GM12878 (cell line): ENCODE results near the gene LAT. TPM values are rescaled to one million over a fixed set of nuclear protein-coding genes. Genes with fewer than 3 reads are reported as not detected.

Experiments used
- ATAC-seq: fragments of 200-7000 bp; cut with Tn5 transposase; 3 replicates; pipeline ENCODE4 v1.9.1; 2020; ENCODE audit warnings: mild to moderate bottlenecking, moderate library complexity
- BruUV-seq: library from RNA; stranded (reverse); fragments of 400-500 nt; replicated peaks from 2 replicates; lab custom pipeline; 2021; lab: Mats Ljungman, UMichigan
- CTCF ChIA-PET: fragments of 300-600 bp; sonication (Branson Sonifier 250); formaldehyde crosslinking; extraction: SDS; loops from one replicate; lab custom pipeline; 2021; ENCODE audit warnings: inconsistent platforms; lab: Yijun Ruan, JAX
- POLR2A ChIA-PET: fragments of 350-600 bp; formaldehyde crosslinking; extraction: SDS; loops from one replicate; lab custom pipeline; 2021; ENCODE audit warnings: inconsistent platforms; lab: Charles Lee
- RAD21 ChIA-PET: fragments of 300-600 bp; sonication (Branson Sonifier 250); formaldehyde crosslinking; loops from one replicate; lab custom pipeline; 2023; ENCODE audit warnings: antibody characterized with exemption; ENCODE audit not compliant: unreplicated experiment; lab: Charles Lee
- SMC1A ChIA-PET: fragments of 300-600 bp; sonication (Branson Sonifier 250); formaldehyde crosslinking; loops from one replicate; lab custom pipeline; 2023; ENCODE audit not compliant: unreplicated experiment, uncharacterized antibody; lab: Charles Lee
- DNase-seq: peaks from one replicate; pipeline ENCODE4 v3.0.0-alpha.2; 2011; ENCODE audit warnings: low read depth, low spot score
- FAIRE-seq: peaks from 3 replicates; lab custom pipeline; 2011; peaks lifted over from hg19 to GRCh38; lab: Jason Lieb, UNC
- H2AFZ ChIP-seq: 2 replicates; pipeline ENCODE4 v1.6.0; 2011; ENCODE audit warnings: low read depth, low read length, control low read depth; ENCODE audit not compliant: control insufficient read depth
- H3K27ac ChIP-seq: 2 replicates; pipeline ENCODE4 v1.5.1; 2011; ENCODE audit warnings: control low read depth; ENCODE audit not compliant: control insufficient read depth, insufficient read depth
- H3K27me3 ChIP-seq, 2 experiments: replicated peaks in 1 of 2; 2 replicates each; pipeline versions ENCODE4 v1.6.0 to v1.6.1; 2011; ENCODE audit warnings: low read length in 1 of 2; ENCODE audit not compliant: control insufficient read depth in 2 of 2, insufficient read depth in 2 of 2
- H3K36me3 ChIP-seq, 2 experiments: 2 replicates each; pipeline ENCODE4 v1.5.1; 2011; ENCODE audit warnings: low read length in 1 of 2; ENCODE audit not compliant: control insufficient read depth in 2 of 2, insufficient read depth in 2 of 2
- H3K4me1 ChIP-seq: 2 replicates; pipeline ENCODE4 v1.6.1; 2011; ENCODE audit warnings: mild to moderate bottlenecking, low read length, moderate library complexity, mixed read lengths; ENCODE audit not compliant: control insufficient read depth, insufficient read depth
- H3K4me2 ChIP-seq: 2 replicates; pipeline ENCODE4 v1.6.0; 2011; ENCODE audit warnings: control low read depth; ENCODE audit not compliant: control insufficient read depth, insufficient read depth
- H3K4me3 ChIP-seq: fragments of 200-600 bp; sonication (generic); 2 replicates; pipeline ENCODE4 v1.5.1; 2016
- H3K79me2 ChIP-seq: 2 replicates; pipeline ENCODE4 v1.6.0; 2011; ENCODE audit warnings: low read length; ENCODE audit not compliant: control insufficient read depth, insufficient read depth
- H3K9ac ChIP-seq: 2 replicates; pipeline ENCODE4 v1.8.0; 2011; ENCODE audit warnings: low read length, control low read depth, mixed read lengths; ENCODE audit not compliant: control insufficient read depth, insufficient read depth
- H3K9me3 ChIP-seq: replicated peaks from 3 replicates; pipeline ENCODE4 v1.5.1; 2011; ENCODE audit warnings: mild to moderate bottlenecking, low read length; ENCODE audit not compliant: control insufficient read depth, insufficient read depth
- H4K20me1 ChIP-seq: 2 replicates; pipeline ENCODE4 v1.6.0; 2011; ENCODE audit not compliant: control insufficient read depth, insufficient read depth
- BHLHE40 ChIP-seq, 2 experiments: fragments of 450-650 bp in 1 of 2; IDR thresholded peaks; 2 replicates each; pipeline ENCODE4 v1.6.1; 2011 to 2017; ENCODE audit warnings: low read depth in 2 of 2, borderline replicate concordance in 1 of 2, improper control_type of control experiment in 1 of 2, low read length in 1 of 2, mild to moderate bottlenecking in 1 of 2
- JUNB ChIP-seq: IDR thresholded peaks from 2 replicates; pipeline ENCODE4 v1.6.1; 2016; ENCODE audit warnings: antibody characterized with exemption, mild to moderate bottlenecking
- NFYA ChIP-seq: IDR thresholded peaks from 2 replicates; pipeline ENCODE4 v1.6.1; 2011; ENCODE audit warnings: low read depth, mild to moderate bottlenecking, low read length, improper control_type of control experiment, borderline replicate concordance
- NR2F1 ChIP-seq: fragments of 450-650 bp; conservative IDR thresholded peaks from 2 replicates; pipeline ENCODE4 v1.6.1; 2017; ENCODE audit warnings: mild to moderate bottlenecking
- SMAD5 ChIP-seq: IDR thresholded peaks from 2 replicates; pipeline ENCODE4 v1.6.1; 2016; ENCODE audit warnings: antibody characterized with exemption, low read depth
- WGBS: methylation state at CpG from one replicate; pipeline ENCODE4 v1.1.6; 2016; ENCODE audit warnings: low lambda C conversion rate; ENCODE audit not compliant: insufficient replicate concordance, insufficient coverage; ENCODE audit errors: missing lambda C conversion rate; 5-methylcytosine and 5-hydroxymethylcytosine counted together
- in situ Hi-C: fragments of 300-500 bp; cut with MboI; formaldehyde crosslinking; loops from 9 replicates; pipeline ENCODE4 v1.14.3; 2018; ENCODE audit warnings: mixed read lengths
- intact Hi-C: fragments of 100-400 bp; cut with micrococcal nuclease; formaldehyde crosslinking; loops from one replicate; pipeline ENCODE4 v1.14.2; 2022; ENCODE audit not compliant: unreplicated experiment
- polyA plus RNA-seq, 11 experiments: library from polyadenylated mRNA; depleted of rRNA in 4 of 11; unstranded in 6 of 11; stranded (reverse) in 5 of 11; fragments of >200 nt; fragmentation: Nextera tagmentation in 4 of 11; fragmentation: Illumina TruSeq in 1 of 11; extraction: Ambion mirVana in 4 of 11; extraction: Trizol in 1 of 11; gene quantifications; 1 replicate in 1 of 11; 2 replicates in 10 of 11; pipeline versions ENCODE4 v1.2.1 to v1.2.3, GENCODE V29; 2011 to 2016; ENCODE audit warnings: inconsistent platforms in 2 of 11, missing spikeins in 2 of 11, low read depth in 1 of 11
- total RNA-seq, 4 experiments: library from RNA; depleted of rRNA in 3 of 4; stranded (reverse); fragments of >200 nt in 3 of 4; fragmentation: Illumina TruSeq in 1 of 4; extraction: Trizol in 1 of 4; gene quantifications; 2 replicates each; pipeline versions ENCODE4 v1.2.1 to v1.2.3, GENCODE V29; 2013 to 2021
- TF ChIP-seq, protein P1 (sequence below): fragments of 450-650 bp; IDR thresholded peaks from 2 replicates; pipeline ENCODE4 v1.6.1; 2016; ENCODE audit warnings: mild to moderate bottlenecking

Gene LAT
- total and polyA plus RNA-seq, 10 of the 15 experiments (the other 5 are each of a cell fraction or from before 2014, with no cell fraction given), result 0.39 to 6.9 (median 2.0) TPM

GRCh38 chr16:29022196-29022595 lies 37.3 kb downstream of the LAT start:
- Histone ChIP-seq H3K4me2 (no peak overlapping the region), H3K9ac (no peak overlapping the region), H3K27ac (no peak overlapping the region), H3K27me3 (peaks cover 0 to 3% of the 10 kb centered on the region in 2 experiments; a peak in 1 of 4 replicates), H3K9me3 (no peaks in the 10 kb centered on the region), H2AFZ (no peak overlapping the region), H4K20me1 (no peaks in the 10 kb centered on the region)
- DNase-seq, result no peak
- 63% methylated on average over 5 of the region's 5 CpGs for WGBS
- no peak for ATAC-seq
- no TSS peak for BruUV-seq
- CTCF ChIA-PET, result no interaction called here
- TF ChIP-seq NFYA (no peak), NR2F1 (no peak), BHLHE40 (IDR thresholded peaks at IDR 0.05; ENCODE audit: borderline replicate concordance in 1 of 2, low read depth in 2 of 2, low read length in 1 of 2) (no peak), SMAD5 (no peak), JUNB (no peak)
- TF ChIP-seq, protein P1, sequence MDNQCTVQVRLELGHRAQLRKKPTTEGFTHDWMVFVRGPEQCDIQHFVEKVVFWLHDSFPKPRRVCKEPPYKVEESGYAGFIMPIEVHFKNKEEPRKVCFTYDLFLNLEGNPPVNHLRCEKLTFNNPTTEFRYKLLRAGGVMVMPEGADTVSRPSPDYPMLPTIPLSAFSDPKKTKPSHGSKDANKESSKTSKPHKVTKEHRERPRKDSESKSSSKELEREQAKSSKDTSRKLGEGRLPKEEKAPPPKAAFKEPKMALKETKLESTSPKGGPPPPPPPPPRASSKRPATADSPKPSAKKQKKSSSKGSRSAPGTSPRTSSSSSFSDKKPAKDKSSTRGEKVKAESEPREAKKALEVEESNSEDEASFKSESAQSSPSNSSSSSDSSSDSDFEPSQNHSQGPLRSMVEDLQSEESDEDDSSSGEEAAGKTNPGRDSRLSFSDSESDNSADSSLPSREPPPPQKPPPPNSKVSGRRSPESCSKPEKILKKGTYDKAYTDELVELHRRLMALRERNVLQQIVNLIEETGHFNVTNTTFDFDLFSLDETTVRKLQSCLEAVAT, result no peak
- TF ChIP-seq, all 136 proteins: peak for 0
- SMC1A ChIA-PET, result interaction anchor here (0.6 kb wide), 1 partner anchor 185 kb away, joined by 3 read pairs; no protein-coding TSS in a partner anchor
- H3K79me2 ChIP-seq, result no peaks in the 10 kb centered on the region
- FAIRE-seq, result no peak
- intact Hi-C loops (no loop called here), in situ Hi-C loops (no loop called here)
- no peaks in the 10 kb centered on the region for H3K36me3 ChIP-seq
- no peaks in the 10 kb centered on the region for H3K4me1 ChIP-seq
- no peak overlapping the region for H3K4me3 ChIP-seq
- RAD21 ChIA-PET, result interaction anchor here (1.0 kb wide), 1 partner anchor 9 kb away, joined by 5 read pairs; no protein-coding TSS in a partner anchor
- POLR2A ChIA-PET, result no interaction called here
